H1 (cell line): ENCODE data around the gene RAB3B. TPM values are rescaled to one million over a fixed set of nuclear protein-coding genes. Genes with fewer than 3 reads are reported as not detected.
A peak's percentile ranks its signal among the peaks of the same experiment; 100 is the strongest.

ENCODE experiments used
- CTCF ChIA-PET: fragments of 300-600 bp; sonication (Branson Sonifier 250); formaldehyde crosslinking; loops from one replicate; lab custom pipeline; 2021; ENCODE audit not compliant: partially characterized antibody; lab: Charles Lee
- POLR2A ChIA-PET: fragments of 300-600 bp; sonication (Branson Sonifier 250); formaldehyde crosslinking; loops from one replicate; lab custom pipeline; 2021; ENCODE audit warnings: inconsistent platforms; ENCODE audit not compliant: partially characterized antibody; lab: Charles Lee
- DNase-seq, 2 experiments: peaks; one replicate each; pipeline versions ENCODE4 v3.0.0 to v3.0.0-alpha.2; 2010 to 2022; ENCODE audit warnings: low spot score in 2 of 2, low read depth in 1 of 2, mixed read lengths in 1 of 2
- FAIRE-seq: peaks from 2 replicates; lab custom pipeline; 2011; peaks lifted over from hg19 to GRCh38; lab: Jason Lieb, UNC
- H2AFZ ChIP-seq: 2 replicates; pipeline ENCODE4 v1.8.1; 2012; ENCODE audit warnings: low read length, inconsistent platforms
- H2AK5ac ChIP-seq: 2 replicates; pipeline ENCODE4 v1.6.1; 2013; ENCODE audit warnings: low read depth, low read length
- H2BK120ac ChIP-seq: replicated peaks from 2 replicates; pipeline ENCODE3; 2013; ENCODE audit warnings: low read depth, low read length, inconsistent platforms
- H2BK12ac ChIP-seq: 2 replicates; pipeline ENCODE4 v1.6.1; 2013; ENCODE audit warnings: low read depth, low read length
- H2BK15ac ChIP-seq: 2 replicates; pipeline ENCODE4 v1.6.1; 2013; ENCODE audit warnings: low read length
- H2BK20ac ChIP-seq: 2 replicates; pipeline ENCODE4 v1.6.1; 2013; ENCODE audit warnings: low read length
- H2BK5ac ChIP-seq: 2 replicates; pipeline ENCODE4 v1.6.1; 2013; ENCODE audit warnings: low read depth, low read length
- H3K14ac ChIP-seq: 2 replicates; pipeline ENCODE4 v1.6.1; 2013; ENCODE audit warnings: inconsistent platforms; ENCODE audit not compliant: insufficient read length
- H3K18ac ChIP-seq: 2 replicates; pipeline ENCODE4 v1.6.1; 2013; ENCODE audit warnings: low read length; ENCODE audit errors: extremely low read depth
- H3K23ac ChIP-seq: 2 replicates; pipeline ENCODE4 v1.6.1; 2013; ENCODE audit warnings: inconsistent platforms; ENCODE audit not compliant: insufficient read length
- H3K23me2 ChIP-seq: 2 replicates; pipeline ENCODE4 v1.6.1; 2013; ENCODE audit warnings: low read depth, low read length
- H3K27ac ChIP-seq: 2 replicates; pipeline ENCODE4 v1.6.1; 2011; ENCODE audit warnings: low read depth, low read length, inconsistent platforms
- H3K27me3 ChIP-seq, 4 experiments: replicated peaks in 1 of 4; 1 replicate in 1 of 4; 2 replicates in 3 of 4; pipeline versions ENCODE4 v1.6.1 to v1.8.1; 2011 to 2013; ENCODE audit warnings: low read length in 3 of 4, mild to moderate bottlenecking in 3 of 4, inconsistent platforms in 2 of 4, mixed read lengths in 2 of 4, moderate library complexity in 1 of 4; ENCODE audit not compliant: control insufficient read depth in 3 of 4, insufficient read depth in 3 of 4; ENCODE audit errors: extremely low read depth in 1 of 4
- H3K36me3 ChIP-seq, 4 experiments: 2 replicates each; pipeline versions ENCODE4 v1.6.1 to v1.8.1; 2011 to 2013; ENCODE audit warnings: mild to moderate bottlenecking in 4 of 4, low read length in 3 of 4, moderate library complexity in 2 of 4, control low read depth in 1 of 4, inconsistent platforms in 1 of 4; ENCODE audit not compliant: insufficient read depth in 4 of 4, control insufficient read depth in 2 of 4
- H3K4ac ChIP-seq: replicated peaks from 2 replicates; pipeline ENCODE3; 2013; ENCODE audit warnings: low read length, low read depth, mixed read lengths, inconsistent platforms; ENCODE audit not compliant: insufficient read length
- H3K4me1 ChIP-seq, 4 experiments: replicated peaks in 1 of 4; 1 replicate in 1 of 4; 2 replicates in 3 of 4; pipeline versions ENCODE4 v1.6.1 to v1.8.1; 2011 to 2013; ENCODE audit warnings: low read length in 3 of 4, inconsistent platforms in 2 of 4, mixed read lengths in 1 of 4; ENCODE audit not compliant: insufficient read depth in 4 of 4, control insufficient read depth in 3 of 4
- H3K4me2 ChIP-seq, 2 experiments: 2 replicates each; pipeline versions ENCODE4 v1.6.1 to v1.8.1; 2011 to 2013; ENCODE audit warnings: low read depth in 2 of 2, low read length in 2 of 2, control low read depth in 1 of 2, inconsistent platforms in 1 of 2, mild to moderate bottlenecking in 1 of 2; ENCODE audit not compliant: insufficient read depth in 1 of 2
- H3K4me3 ChIP-seq, 4 experiments: fragments of 200-600, 300-600 bp in 1 of 4; sonication (generic), shearing (Covaris generic), sonication (Bioruptor Twin) in 1 of 4; 2 replicates each; pipeline versions ENCODE4 v1.5.1 to v1.8.1; 2011 to 2016; ENCODE audit warnings: low read length in 4 of 4, low read depth in 3 of 4, control low read depth in 2 of 4, inconsistent platforms in 2 of 4, mild to moderate bottlenecking in 2 of 4, mixed read lengths in 1 of 4, moderate library complexity in 1 of 4; ENCODE audit not compliant: insufficient read depth in 2 of 4; ENCODE audit errors: extremely low read depth in 1 of 4
- H3K56ac ChIP-seq: replicated peaks from 2 replicates; pipeline ENCODE3; 2013; ENCODE audit warnings: low read depth, mild to moderate bottlenecking, mixed read lengths, low read length, inconsistent platforms; ENCODE audit not compliant: insufficient read length
- H3K79me1 ChIP-seq: 2 replicates; pipeline ENCODE4 v1.6.1; 2013; ENCODE audit warnings: low read depth, low read length, control low read depth
- H3K79me2 ChIP-seq, 2 experiments: 2 replicates each; pipeline versions ENCODE4 v1.6.1 to v1.8.1; 2012 to 2013; ENCODE audit warnings: low read length in 2 of 2, mild to moderate bottlenecking in 2 of 2, inconsistent platforms in 1 of 2; ENCODE audit not compliant: insufficient read depth in 2 of 2, control insufficient read depth in 1 of 2
- H3K9ac ChIP-seq, 4 experiments: replicated peaks in 1 of 4; 1 replicate in 1 of 4; 2 replicates in 3 of 4; pipeline versions ENCODE4 v1.6.1 to v1.8.1; 2011 to 2013; ENCODE audit warnings: low read depth in 3 of 4, low read length in 3 of 4, control low read depth in 2 of 4, mild to moderate bottlenecking in 2 of 4, moderate library complexity in 2 of 4, inconsistent platforms in 1 of 4; ENCODE audit errors: extremely low read depth in 1 of 4
- H3K9me3 ChIP-seq, 2 experiments: 2 replicates each; pipeline versions ENCODE4 v1.6.1 to v1.8.1; 2012 to 2013; ENCODE audit warnings: mild to moderate bottlenecking in 2 of 2, moderate library complexity in 2 of 2, control low read depth in 1 of 2, inconsistent platforms in 1 of 2, low read depth in 1 of 2, low read length in 1 of 2, mixed read lengths in 1 of 2; ENCODE audit not compliant: insufficient read depth in 2 of 2
- H4K20me1 ChIP-seq, 2 experiments: replicated peaks in 1 of 2; 2 replicates each; pipeline versions ENCODE3 to v1.8.1; 2011 to 2013; ENCODE audit warnings: inconsistent platforms in 2 of 2, low read length in 2 of 2, mild to moderate bottlenecking in 1 of 2; ENCODE audit not compliant: insufficient read depth in 2 of 2, control insufficient read depth in 1 of 2
- H4K5ac ChIP-seq: 2 replicates; pipeline ENCODE4 v1.6.1; 2013; ENCODE audit warnings: low read length, low read depth, mixed read lengths, inconsistent platforms; ENCODE audit not compliant: insufficient read length
- H4K8ac ChIP-seq: 2 replicates; pipeline ENCODE4 v1.8.0; 2013; ENCODE audit warnings: mild to moderate bottlenecking, moderate library complexity, low read length, inconsistent platforms; ENCODE audit not compliant: insufficient read depth; ENCODE audit errors: extremely low read depth
- H4K91ac ChIP-seq: replicated peaks from 2 replicates; pipeline ENCODE3; 2013; ENCODE audit warnings: low read length, mixed read lengths, inconsistent platforms; ENCODE audit not compliant: insufficient read length
- BCL11A ChIP-seq, 2 experiments: IDR thresholded peaks; one replicate each; pipeline ENCODE4 v1.6.1; 2011; ENCODE audit warnings: low read depth in 2 of 2, low read length in 2 of 2, mild to moderate bottlenecking in 2 of 2
- SIX5 ChIP-seq: IDR thresholded peaks from 2 replicates; pipeline ENCODE4 v1.6.1; 2011; ENCODE audit warnings: mild to moderate bottlenecking, low read depth, low read length
- WGBS, 2 experiments: shearing (Covaris generic) in 1 of 2; methylation state at CpG; one replicate each; pipeline versions ENCODE4 v1.1.6 to v1.1.7; 2013 to 2015; ENCODE audit warnings: low lambda C conversion rate in 2 of 2, mixed read lengths in 2 of 2, inconsistent platforms in 1 of 2, low coverage in 1 of 2, missing lambda C conversion rate in 1 of 2; ENCODE audit not compliant: insufficient replicate concordance in 2 of 2, insufficient coverage in 1 of 2, insufficient read length in 1 of 2; ENCODE audit errors: extremely low coverage in 1 of 2, missing lambda C conversion rate in 1 of 2; 5-methylcytosine and 5-hydroxymethylcytosine counted together
- polyA plus RNA-seq, 7 experiments: library from polyadenylated mRNA; depleted of rRNA in 3 of 7; stranded (reverse) in 5 of 7; unstranded in 2 of 7; fragments of >200 nt in 5 of 7; fragments of 200-250 nt in 2 of 7; gene quantifications; 1 replicate in 5 of 7; 2 replicates in 1 of 7; 4 replicates in 1 of 7; pipeline versions ENCODE4 v1.2.1 to v1.2.3, GENCODE V29; 2011 to 2013; ENCODE audit warnings: missing spikeins in 2 of 7, mixed read lengths in 2 of 7
- total RNA-seq: library from RNA; stranded (reverse); fragmentation: NEBNext Ultra II Directional; extraction: Animal tissue kit (Norgen Biotek cat#: 25700); gene quantifications from 2 replicates; pipeline ENCODE4 v1.2.1, GENCODE V29; 2021
- TF ChIP-seq, protein P1 (sequence below): IDR thresholded peaks from 2 replicates; pipeline ENCODE4 v1.6.1; 2012; ENCODE audit warnings: inconsistent platforms

RAB3B gene
- total and polyA plus RNA-seq, 2 of the 8 experiments (the other 6 are each of a cell fraction or from before 2014, with no cell fraction given): 12.5 to 36.8 TPM

DNA sequence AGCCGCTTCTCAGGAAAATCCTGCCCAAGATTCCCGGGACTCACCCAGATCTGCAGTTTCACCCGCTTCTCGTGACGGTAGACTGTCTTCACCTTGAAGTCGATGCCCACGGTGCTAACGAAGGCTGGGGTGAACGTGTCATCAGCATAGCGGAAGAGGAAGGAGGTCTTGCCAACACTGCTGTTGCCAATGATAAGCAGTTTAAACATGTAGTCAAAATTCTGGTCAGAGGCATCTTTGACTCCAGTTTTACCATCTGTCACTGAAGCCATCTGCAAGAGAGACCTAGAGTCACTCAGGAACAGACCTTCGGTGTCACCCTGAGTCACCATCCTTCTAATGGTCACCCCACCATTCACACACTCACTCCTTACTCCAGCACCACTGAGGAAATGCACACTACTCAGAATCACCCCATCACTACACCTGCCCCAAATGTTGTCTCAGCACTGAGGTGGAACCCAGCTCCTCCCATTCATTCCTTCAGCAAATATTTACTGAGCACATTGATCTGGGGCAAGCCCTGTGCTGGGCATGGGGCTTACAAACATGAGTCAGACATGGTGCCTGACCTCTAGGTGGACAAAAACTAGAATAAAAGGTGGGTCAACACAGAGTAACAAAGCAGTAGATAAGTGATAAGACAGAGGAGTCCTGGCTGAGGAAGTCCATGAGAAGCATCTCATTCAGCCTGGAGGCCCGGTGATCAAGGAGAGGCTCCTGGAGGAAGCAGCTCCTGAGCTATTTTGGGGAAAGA is 13.5 kb downstream of the RAB3B start:
- Histone ChIP-seq H3K4me1 (no peaks in the 10 kb centered on the region), H4K8ac (no peak overlapping the region), H3K27me3 (no peaks in the 10 kb centered on the region), H4K91ac (no peak overlapping the region), H3K27ac (no peak overlapping the region), H2BK120ac (no peak overlapping the region), H3K4me3 (no peak overlapping the region), H3K4ac (no peak overlapping the region), H3K9me3 (no peaks in the 10 kb centered on the region), H4K5ac (no peak overlapping the region), H2BK20ac (no peak overlapping the region), H3K79me1 (no peaks in the 10 kb centered on the region), H2BK15ac (no peak overlapping the region), H3K18ac (no peak overlapping the region), H2AK5ac (no peak overlapping the region), H4K20me1 (no peaks in the 10 kb centered on the region), H3K4me2 (no peak overlapping the region), H2AFZ (no peak overlapping the region), H3K23me2 (no peaks in the 10 kb centered on the region), H2BK5ac (peak overlapping the region; percentile 66; the same call in 1 of the 2 replicates), H3K36me3 (peaks cover 7 to 61% (median 27%) of the 10 kb centered on the region in 4 experiments), H3K79me2 (peaks cover 0 to 4% of the 10 kb centered on the region in 2 experiments; a peak in 1 of 4 replicates), H2BK12ac (no peak overlapping the region), H3K56ac (no peak overlapping the region), H3K14ac (no peak overlapping the region), H3K9ac (no peak overlapping the region), H3K23ac (no peak overlapping the region)
- FAIRE-seq (no peak), DNase-seq (no peak)
- TF ChIP-seq, protein P1, sequence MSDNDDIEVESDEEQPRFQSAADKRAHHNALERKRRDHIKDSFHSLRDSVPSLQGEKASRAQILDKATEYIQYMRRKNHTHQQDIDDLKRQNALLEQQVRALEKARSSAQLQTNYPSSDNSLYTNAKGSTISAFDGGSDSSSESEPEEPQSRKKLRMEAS: no peak
- no peak for TF ChIP-seq SIX5
- no peak for TF ChIP-seq BCL11A (IDR thresholded peaks at IDR 0.05; ENCODE audit: low read depth in 2 of 2, low read length in 2 of 2)
- POLR2A ChIA-PET: interaction anchor here (1.1 to 1.6 kb wide), 3 partner anchors 8 to 13 kb away, joined by 3 to 5 read pairs (median 3); no protein-coding TSS in a partner anchor
- CTCF ChIA-PET: interaction anchor here (1.1 kb wide), 1 partner anchor 22 kb away, joined by 3 read pairs; no protein-coding TSS in a partner anchor
- 91% methylated on average over 12 of the region's 12 CpGs; no CpG with 5 or more reads in 1 of the 2 experiments for WGBS, 2 experiments
